ES-I3 (cell line): Measurements from ENCODE around the gene SNX6.
"Not testable (repeated sequence)": the region's sequence is repeated elsewhere in the genome, so short reads cannot be mapped to it uniquely, and the experiment has no call there.

Experiments used
- H3K36me3 ChIP-seq: 2 replicates; pipeline ENCODE4 v1.6.1; 2013; ENCODE audit warnings: mild to moderate bottlenecking, low read length, control low read depth, moderate library complexity; ENCODE audit not compliant: insufficient read depth
- H3K4me1 ChIP-seq: 2 replicates; pipeline ENCODE4 v1.6.1; 2013; ENCODE audit warnings: mild to moderate bottlenecking, control low read depth, low read length; ENCODE audit not compliant: insufficient read depth
- H3K9ac ChIP-seq: 2 replicates; pipeline ENCODE4 v1.6.1; 2013; ENCODE audit warnings: low read depth, mild to moderate bottlenecking, low read length, moderate library complexity
- H3K9me3 ChIP-seq: 2 replicates; pipeline ENCODE4 v1.6.1; 2013; ENCODE audit warnings: mild to moderate bottlenecking, low read length, moderate library complexity; ENCODE audit not compliant: control insufficient read depth, insufficient read depth

The SNX6 gene

GRCh38 chr14:34539407-34540180 is 90.4 kb downstream of the SNX6 start, which contains the start of gene EAPP:
EAPP (minus strand) TSS chr14:34539701; CDS start chr14:34539628, 73 bp downstream.
- H3K9me3 ChIP-seq, result no peaks in the 10 kb centered on the region
- peak within 1 kb of the TSS; percentile 95 for H3K9ac ChIP-seq

GRCh38 chr14:34538871-34539406 is 91.0 kb downstream of the SNX6 start:
- Histone ChIP-seq H3K9ac (peak overlapping the region; percentile 95), H3K36me3 (no peaks in the 10 kb centered on the region; the same call in 1 of the 2 replicates), H3K9me3 (no peaks in the 10 kb centered on the region)

More at GRCh38 chr14:34539407-34540180, 90.4 kb downstream of the SNX6 start, which contains the start of gene EAPP:
- Histone ChIP-seq H3K36me3 (no peaks in the 10 kb centered on the region; the same call in 1 of the 2 replicates), H3K4me1 (peaks cover 5% of the 10 kb centered on the region; the same call in 1 of the 2 replicates)

GRCh38 chr14:34538096-34538495 is 91.9 kb downstream of the SNX6 start:
- H3K4me1 ChIP-seq, H3K9me3 ChIP-seq, H3K36me3 ChIP-seq: not testable (repeated sequence)
- peak overlapping the region; percentile 95; the same call in 1 of the 2 replicates for H3K9ac ChIP-seq

More at GRCh38 chr14:34538871-34539406, 91.0 kb downstream of the SNX6 start:
- peaks cover 5% of the 10 kb centered on the region; the same call in 1 of the 2 replicates for H3K4me1 ChIP-seq

GRCh38 chr14:34537677-34538009 is 92.3 kb downstream of the SNX6 start:
- Histone ChIP-seq H3K4me1 (peaks cover 5% of the 10 kb centered on the region; the same call in 1 of the 2 replicates), H3K9me3 (no peaks in the 10 kb centered on the region), H3K36me3 (peaks cover 2% of the 10 kb centered on the region; the same call in 1 of the 2 replicates), H3K9ac (no peak overlapping the region)

GRCh38 chr14:34536951-34537676 is 92.8 kb downstream of the SNX6 start:
- Histone ChIP-seq H3K9me3 (no peaks in the 10 kb centered on the region), H3K9ac (no peak overlapping the region), H3K4me1 (peaks cover 5% of the 10 kb centered on the region; the same call in 1 of the 2 replicates), H3K36me3 (peaks cover 5% of the 10 kb centered on the region; the same call in 1 of the 2 replicates)

- Histone ChIP-seq H3K9ac (no peak overlapping the region), H3K9me3 (no peaks in the 10 kb centered on the region), H3K36me3 (peaks cover 22% of the 10 kb centered on the region), H3K4me1 (no peaks in the 10 kb centered on the region)
Observed at GRCh38 chr14:34527591-34527990, 102.4 kb downstream of the SNX6 start.

GRCh38 chr14:34524216-34524615 is 105.7 kb downstream of the SNX6 start:
- H3K4me1 ChIP-seq, H3K9ac ChIP-seq, H3K9me3 ChIP-seq: not testable (repeated sequence)
- peaks cover 24% of the 10 kb centered on the region for H3K36me3 ChIP-seq

GRCh38 chr14:34522496-34522895 is 107.5 kb downstream of the SNX6 start:
- Histone ChIP-seq H3K9ac (no peak overlapping the region), H3K9me3 (no peaks in the 10 kb centered on the region), H3K4me1 (no peaks in the 10 kb centered on the region), H3K36me3 (peaks cover 29% of the 10 kb centered on the region)

GRCh38 chr14:34521071-34521470 is 108.9 kb downstream of the SNX6 start:
- peaks cover 26% of the 10 kb centered on the region for H3K36me3 ChIP-seq
- H3K4me1 ChIP-seq, H3K9me3 ChIP-seq, H3K9ac ChIP-seq: not testable (repeated sequence)

- H3K4me1 ChIP-seq, H3K9me3 ChIP-seq, H3K9ac ChIP-seq: not testable (repeated sequence)
- peaks cover 26% of the 10 kb centered on the region for H3K36me3 ChIP-seq
Observed at GRCh38 chr14:34520304-34520970, 109.5 kb downstream of the SNX6 start.
